ENCODE measurements around the gene NUBPL.
"Not testable (repeated sequence)": the region's sequence is repeated elsewhere in the genome, so short reads cannot be mapped to it uniquely, and the experiment has no call there.

NUBPL gene

DNA sequence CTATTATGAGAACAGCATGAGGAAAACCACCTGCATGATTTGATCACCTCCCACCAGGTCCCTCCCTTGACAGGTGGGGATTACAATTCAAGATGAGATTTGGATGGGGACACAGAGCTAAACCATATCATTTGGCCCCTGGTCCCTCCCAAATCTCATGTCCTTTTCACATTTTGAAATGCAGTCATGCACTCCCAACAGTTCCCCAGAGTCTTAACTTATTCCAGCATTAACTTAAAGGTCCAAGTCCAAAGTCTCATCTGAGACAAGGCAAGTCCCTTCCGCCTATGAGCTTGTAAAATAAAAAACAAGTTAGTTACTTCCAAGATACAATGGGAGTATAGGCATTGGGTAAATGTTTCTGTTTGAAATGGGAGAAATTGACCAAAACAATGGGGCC is 189.8 kb downstream of the NUBPL start:
- not testable (repeated sequence) for DNase-seq

DNA sequence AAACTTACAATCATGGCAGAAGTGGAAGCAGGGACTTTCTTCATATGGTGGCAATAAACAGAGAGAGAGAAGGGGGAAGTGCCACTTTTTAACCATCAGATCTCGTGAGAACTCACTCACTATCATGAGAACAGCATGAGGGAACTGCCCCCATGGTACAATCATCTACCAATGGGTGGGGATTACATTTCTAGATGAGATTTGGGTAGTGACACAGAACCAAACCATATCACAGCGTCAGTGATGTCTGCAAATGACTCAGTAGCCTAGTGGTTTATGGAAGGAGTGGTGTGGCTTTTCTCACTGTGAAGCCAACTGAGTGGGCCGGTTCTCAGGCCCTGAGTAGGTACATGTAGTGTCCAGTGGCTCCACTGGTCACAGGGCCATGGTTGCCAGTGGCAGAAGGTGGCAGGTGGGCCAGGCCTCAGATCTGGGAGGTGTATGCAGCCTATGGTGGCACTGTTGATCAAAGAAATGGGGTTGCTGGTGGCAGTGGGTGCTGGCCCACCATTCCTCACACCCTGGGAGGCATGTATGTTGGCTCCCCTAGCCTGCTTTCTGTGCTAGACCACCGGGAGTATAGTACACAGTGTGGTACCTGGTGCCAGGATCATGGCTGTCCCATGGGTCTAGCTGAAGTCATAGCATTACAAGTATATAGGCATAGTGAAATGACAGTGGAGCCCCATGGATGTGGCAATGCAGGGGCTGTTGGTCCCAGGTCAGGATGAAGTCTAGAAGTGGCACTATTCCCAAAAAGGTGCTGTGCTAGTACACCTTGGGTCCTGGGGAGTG is 191.9 kb downstream of the NUBPL start:
- DNase-seq: no peak

DNA sequence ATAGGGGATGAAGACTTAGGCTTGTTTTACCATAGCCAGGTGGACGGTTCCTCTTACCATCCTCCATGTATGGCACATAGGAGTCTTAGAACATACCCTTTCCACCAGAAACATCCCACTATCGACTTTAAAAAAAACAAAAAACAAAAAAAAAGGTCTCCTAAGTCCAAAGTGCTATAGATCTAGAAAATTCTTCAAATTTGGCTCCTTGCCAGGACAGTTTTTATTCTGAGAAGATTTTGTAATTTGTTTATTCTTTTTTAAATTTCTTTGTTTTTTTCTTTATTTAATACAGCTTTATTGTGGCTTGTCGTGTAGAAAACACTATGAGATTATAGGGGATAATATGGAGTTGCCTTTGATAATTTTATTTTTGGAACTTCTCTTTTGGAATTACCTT is 197.7 kb downstream of the NUBPL start:
- no peak for DNase-seq

DNA sequence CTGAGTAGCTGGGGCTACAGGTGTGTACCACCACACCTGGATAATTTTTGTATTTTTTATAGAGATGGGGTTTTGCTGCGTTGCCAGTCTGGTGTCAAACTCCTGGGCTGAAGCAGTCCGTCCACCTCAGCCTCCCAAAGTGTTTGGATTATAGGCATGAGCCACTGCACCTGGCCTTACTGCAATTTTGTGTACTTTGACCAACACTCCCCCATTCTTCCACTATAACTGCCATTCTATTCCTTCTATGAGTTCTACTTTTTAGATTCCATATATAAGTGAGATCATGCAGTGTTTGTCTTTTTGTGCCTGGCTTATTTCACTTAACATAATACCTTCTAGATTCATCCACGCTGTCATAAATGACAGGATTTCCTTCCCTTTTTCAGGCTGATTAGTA is 199.1 kb downstream of the NUBPL start:
- DNase-seq: no peak

DNA sequence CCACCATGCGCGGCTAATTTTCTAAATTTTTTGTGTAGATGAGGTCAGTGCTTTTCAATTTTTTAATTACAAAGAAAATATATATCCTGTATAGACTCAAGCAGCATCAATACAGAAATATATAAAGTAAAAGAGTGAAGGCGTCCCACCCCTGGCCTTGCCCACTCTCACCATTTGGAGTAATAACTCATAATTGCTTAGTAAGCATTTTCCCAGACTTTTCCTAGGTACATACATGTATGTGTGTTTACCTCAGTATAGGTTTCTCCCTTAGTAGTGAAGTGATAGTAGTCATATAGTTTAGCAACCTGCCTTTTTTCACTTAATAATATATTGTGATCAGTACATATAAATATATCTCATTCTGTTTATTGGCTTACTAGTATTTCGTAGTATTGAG is 200.1 kb downstream of the NUBPL start:
- no peak for DNase-seq

DNA sequence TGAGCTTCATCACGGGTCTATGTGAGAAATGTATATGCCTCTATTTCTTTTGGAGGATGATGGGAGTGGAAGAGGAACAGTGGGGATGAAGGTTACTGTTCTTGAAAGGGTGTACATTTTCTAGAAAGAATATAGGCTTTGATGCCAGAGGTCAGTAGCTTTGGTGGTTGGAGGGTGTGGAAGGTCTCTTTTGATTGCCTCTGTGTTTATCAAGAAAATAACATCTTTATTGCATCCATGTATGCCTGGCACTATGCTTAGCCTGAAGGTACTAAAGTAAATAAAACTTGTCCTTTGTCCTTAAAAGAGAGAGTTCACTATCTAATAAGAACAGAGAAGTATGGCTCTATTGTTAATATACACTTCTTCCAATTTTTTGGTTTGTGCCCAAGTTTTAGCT is 201.8 kb downstream of the NUBPL start:
- no peak for DNase-seq

DNA sequence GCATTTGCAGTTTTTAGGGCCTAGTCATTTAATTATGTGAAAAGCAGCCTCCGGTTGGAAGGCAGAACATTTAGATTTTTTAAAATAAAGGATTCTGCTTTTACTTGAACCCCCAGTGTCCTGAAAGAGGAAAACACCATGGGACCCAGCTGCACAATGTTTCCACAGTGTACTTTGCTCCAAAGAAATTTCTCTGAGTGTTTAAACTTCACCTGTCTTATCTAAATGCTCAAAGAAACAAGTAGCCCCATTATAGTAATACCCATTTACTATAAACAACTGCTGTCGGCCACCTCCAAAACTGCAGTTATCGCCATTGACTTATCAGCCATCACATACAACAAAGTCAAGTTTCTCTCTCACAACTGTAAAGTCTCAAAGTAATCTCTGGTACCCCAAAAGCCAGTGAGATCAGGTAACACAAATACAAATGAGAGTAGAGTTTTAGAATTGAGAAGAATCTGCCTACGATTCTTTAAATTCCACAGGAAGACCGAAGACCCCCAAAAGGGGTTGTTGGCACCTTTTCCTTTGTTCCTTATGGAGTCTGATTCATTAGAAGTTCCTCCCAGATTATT is 205.2 kb downstream of the NUBPL start:
- DNase-seq: no peak

DNA sequence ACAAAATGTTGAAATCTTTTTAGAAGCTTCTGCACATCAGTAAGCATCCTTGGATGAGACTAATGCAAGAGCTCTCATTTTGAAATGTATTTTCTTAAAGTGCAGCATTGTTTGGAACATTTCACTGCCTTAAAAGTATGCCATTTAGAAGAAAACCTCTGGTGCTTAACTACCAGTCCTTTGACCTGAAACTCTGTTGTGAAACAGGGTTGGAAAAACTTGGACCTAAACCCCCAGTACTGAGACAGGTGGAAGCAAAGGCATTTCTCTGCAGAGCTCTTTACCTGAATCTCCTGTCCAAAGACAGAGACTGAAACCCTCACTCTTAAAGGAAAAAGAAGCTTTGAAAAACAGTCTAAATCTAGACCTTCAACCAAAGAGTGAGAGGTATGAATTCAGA is 207.2 kb downstream of the NUBPL start:
- DNase-seq: no peak

DNA sequence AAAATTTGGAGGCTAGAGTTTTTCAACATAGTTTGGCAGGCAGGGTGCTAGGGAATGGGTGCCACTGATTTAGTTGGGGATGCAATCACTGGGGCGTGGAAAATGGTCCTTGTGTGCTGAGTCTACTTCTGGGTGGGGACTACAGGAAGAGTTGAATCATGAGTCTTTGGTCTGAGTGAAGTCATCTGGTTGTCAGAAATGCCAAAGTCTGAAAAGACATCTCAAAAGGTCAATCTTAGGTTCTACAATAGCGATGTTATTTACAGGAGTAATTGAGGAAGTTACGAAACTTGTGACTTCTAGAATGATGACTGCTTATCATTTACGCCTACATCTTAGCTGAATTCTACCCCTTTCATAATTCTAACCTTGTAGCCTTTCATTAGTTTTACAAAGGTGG is 209.1 kb downstream of the NUBPL start:
- DNase-seq: peak; percentile 84 to 95

DNA sequence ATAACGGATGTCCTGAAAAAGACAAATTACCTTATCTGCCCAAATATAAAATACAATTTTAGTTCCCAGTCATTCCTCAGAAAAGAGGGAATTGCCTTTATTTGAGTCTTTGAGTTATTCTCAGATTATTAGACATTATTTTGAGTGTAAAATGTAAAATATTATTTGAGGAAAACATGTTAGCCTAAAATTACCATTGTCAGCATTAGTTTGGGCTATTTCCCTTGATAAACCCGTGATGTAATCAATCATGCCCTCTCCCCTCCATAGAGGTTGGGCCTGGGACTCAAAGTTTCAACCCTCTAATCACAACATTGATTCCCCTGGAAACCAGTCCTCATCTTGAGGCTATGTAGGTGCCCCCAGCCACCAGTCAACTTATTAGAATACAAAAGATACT is 213.4 kb downstream of the NUBPL start:
- DNase-seq: no peak

DNA sequence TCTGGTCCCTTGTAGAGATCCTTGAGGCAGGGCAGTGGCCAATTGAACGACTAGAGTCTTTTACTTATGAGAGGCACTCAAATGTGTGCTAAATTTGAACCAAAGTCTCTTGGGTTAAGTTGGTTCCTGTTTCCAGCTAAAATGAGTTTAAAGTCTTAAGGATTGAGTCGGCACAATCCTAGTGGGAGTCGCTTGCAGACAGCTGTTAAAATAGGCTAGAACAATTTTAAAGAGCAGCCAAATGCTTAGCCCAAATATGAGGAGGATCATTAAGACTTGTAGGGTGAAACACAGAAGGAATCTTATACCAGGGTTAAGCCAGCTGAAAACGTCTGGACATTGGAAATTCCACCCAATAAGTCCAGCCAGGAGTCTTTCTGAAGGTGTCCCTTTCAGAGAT is 216.1 kb downstream of the NUBPL start:
- no peak for DNase-seq

DNA sequence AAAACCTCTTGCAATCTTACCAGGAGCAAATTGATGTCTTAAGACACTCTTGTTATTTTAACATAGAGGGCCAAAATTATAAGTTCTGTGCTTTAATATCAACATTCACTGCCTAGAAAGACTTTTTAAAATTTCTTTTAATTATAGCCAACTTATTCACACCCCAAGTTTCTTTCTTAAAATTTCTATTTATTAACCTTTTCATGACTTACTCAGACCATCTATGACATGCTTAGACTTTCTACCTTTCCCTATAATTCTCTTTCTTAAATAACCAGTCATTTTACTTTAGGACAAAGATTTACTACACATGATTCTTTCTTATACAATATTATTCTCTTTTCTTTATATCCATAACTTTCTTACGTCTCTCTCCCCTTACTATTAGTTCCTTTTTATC is 220.4 kb downstream of the NUBPL start:
- DNase-seq: no peak

DNA sequence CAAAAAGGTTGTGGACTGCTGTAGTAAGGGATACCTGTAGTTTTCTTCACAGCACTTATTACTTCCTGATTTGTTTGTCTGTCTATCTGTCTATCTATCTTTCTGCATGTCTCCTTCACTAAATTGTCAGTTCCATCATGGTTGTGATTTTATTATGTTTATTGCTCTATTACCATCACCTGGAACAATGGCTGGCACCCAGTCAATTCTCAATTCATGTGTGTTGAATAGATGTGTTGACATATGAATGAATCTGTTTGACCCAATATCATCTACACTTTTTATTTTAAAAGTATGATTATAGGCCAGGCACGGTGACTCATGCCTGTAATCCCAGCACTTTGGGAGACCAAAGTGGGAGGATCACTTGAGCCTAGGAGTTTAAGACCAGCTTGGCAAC is 224.4 kb downstream of the NUBPL start:
- no peak for DNase-seq

DNA sequence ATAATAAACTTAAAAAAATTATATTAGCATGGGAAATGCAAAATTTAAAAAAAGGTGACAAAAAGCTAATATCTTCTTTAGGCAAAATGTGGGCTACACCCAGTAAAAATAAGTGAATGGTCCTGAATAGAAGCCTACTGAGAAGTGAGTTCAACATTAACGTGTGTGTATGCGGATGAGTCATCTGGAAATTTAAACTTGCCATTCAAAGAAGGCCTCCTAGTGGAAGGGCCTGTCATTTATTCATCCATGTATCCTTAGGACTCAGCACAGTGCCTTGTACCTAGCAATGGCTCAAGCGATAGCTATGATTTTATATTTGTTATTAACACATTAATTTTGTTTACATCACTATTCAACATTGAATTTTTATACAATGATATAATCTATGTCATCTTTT is 226.2 kb downstream of the NUBPL start:
- peak; percentile 4 to 7 for DNase-seq

DNA sequence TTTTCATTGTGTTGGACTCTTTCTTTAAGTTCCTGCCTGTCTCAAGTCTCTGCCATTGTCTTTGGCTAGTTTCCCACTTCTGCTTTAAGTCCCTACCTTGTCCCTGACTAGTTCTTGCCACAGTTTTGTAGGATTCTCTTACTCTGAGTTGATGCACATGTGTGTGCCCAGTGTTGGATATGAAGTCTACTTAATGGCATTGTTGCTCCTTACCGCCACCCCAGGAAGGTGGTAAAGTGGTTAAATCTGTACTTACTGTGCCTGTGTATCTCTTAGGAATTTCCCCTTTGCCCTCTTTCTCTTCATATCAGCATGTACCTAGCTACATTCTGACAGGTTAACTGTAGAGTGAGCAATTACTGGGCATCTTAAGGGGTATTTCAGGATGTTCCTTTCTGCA is 227.1 kb downstream of the NUBPL start:
- no peak for DNase-seq

DNA sequence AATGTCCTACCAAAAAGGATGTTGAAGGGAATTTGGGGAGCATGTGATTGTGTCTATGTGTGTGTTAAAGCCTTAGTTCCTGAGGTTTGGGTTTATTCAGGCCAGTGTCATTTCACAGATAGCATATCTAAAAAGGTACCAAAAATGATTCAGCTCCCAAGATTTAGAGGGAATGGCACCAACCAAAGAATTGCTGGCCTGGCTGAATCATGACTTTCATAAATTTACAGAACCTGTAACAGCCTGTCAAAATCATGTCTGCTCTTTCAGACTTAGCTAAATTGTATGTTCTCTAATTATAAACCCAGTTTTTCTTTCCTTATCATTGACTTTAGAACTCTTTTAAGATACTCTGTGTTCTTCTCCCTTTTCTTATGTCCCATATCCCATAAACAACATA is 231.5 kb downstream of the NUBPL start:
- no peak for DNase-seq

DNA sequence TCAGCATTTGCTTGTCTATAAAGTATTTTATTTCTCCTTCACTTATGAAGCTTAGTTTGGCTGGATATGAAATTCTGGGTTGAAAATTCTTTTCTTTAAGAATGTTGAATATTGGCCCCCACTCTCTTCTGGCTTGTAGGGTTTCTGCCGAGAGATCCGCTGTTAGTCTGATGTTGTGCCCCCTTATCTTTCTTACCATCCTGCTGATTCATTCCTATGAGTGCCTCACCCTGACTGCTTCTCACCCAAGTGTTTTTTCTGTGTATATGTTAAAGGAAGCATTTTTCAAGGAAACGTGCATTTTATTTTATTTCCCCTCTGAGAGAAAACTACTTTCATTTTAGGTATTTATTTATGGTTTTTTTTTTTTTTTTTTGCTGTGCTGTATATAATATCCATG is 236.7 kb downstream of the NUBPL start:
- not testable (repeated sequence) for DNase-seq

DNA sequence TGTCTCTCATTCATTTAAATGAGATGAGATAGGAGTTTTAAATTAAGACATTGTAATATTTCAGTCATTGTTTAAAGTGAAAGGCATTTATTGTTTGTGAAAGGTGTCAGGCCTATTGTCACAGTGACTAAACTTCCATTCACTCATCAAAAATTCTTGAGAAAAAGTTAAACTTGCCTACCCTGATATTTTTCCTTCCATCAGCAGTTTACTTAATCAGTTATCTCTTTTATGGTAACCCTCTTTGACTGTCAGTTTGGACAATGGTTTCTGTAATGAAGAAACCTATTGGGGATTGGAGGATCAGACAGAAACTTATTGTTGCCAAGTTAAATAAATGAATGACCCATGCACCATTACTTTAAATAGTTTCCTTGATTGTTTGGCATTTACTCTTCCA is 241.6 kb downstream of the NUBPL start:
- DNase-seq: no peak

DNA sequence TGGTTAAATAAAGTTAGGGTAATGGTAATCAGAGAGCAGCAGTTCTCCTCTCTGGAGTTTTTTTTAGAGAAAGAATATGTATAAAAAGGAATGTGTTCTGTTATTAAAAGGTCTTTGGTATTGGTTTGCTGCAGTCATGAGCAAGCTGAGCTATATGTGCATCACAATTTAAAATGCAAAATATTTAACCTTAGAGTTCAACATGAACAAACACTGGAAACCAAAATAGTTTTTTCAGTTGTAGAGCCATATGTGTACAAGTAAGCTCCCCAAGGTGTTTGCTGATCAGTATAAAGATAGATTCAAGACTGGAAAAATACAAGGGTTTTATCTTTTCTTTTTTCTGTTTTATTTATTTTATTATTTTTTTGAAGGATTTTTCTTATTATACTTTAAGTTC is 245.0 kb downstream of the NUBPL start:
- no peak for DNase-seq

DNA sequence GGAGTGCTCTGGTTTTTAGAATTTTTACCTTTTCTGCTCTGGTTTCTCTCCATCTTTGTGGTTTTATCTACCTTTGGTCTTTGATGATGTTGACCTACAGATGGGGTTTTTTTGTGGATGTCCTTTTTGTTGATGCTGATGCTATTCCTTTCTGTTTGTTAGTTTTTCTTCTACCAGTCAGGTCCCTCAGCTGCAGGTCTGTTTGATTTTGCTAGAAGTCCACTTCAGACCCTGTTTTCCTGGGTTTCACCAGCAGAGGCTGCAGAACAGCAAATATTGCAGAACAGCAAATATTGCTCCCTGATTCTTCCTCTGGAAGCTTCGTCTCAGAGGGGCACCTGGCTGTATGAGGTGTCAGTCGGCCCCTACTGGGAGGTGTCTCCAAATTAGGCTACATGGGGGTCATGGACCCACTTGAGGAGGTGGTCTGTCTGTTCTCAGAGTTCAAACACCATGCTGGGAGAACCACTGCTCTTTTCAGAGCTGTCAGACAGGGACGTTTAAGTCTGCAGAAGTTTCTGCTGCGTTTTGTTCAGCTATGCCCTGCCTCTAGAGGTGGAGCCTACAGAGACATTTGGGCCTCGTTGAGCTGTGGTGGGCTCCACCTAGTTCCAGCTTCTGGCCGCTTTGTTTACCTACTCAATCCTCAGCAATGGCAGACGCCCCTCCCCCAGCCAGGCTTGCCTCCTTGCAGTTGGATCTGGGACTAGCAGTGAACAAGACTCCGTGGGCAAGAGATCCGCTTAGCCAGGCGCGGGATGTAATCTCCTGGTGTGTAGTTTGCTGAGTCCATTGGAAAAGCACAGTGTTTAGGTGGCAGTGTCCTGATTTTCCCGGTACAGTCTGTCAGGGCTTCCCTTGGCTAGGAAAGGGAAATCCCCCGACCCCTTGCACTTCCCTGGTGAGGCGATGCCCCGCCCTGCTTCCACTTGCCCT is 250.8 kb downstream of the NUBPL start:
- not testable (repeated sequence) for DNase-seq

DNA sequence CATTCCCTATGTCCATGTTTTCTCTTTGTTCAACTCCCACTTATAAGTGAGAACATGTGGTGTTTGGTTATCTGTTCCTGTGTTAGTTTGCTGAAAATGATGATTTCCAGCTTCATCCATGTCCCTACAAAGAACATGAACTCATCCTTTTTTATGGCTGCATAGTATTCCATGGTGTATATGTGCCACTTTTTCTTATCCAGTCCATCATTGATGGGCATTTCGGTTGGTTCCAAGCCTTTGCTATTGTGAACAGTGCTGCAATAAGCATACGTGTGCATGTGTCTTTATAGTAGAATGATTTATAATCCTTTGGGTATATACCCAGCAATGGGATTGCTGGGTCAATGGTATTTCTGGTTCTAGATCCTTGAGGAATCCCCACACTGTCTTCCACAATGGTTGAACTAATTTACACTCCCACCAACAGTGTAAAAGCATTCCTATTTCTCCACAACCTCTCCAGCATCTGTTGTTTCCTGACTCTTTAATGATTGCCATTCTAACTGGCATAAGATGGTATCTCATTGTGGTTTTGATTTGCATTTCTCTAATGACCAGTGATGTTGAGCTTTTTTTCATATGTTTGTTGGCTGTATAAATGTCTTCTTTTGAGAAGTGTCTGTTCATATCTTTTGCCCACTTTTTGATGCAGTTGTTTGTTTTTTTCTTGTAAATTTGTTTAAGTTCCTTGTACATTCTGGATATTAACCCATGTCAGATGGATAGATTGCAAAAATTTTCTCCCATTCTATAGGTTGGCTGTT is 252.7 kb downstream of the NUBPL start:
- not testable (repeated sequence) for DNase-seq

DNA sequence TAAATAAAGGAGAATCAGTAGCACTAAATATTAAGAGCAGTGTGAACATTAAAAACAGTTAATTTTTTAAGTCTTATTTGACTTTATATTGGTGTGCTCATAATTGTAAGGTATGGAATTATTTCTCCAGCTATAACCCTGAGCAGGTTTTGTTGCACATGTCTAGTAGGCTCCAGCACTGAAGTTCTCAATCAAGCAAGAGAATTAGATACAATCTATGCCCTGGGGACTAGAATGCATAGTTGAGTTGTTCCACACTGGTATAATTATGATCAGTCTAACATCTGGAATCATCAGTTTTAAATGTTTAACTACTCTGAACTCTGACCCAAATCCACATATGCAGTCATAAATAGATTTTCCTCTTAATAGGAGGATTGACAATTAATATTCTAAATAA is 258.1 kb downstream of the NUBPL start:
- no peak for DNase-seq

DNA sequence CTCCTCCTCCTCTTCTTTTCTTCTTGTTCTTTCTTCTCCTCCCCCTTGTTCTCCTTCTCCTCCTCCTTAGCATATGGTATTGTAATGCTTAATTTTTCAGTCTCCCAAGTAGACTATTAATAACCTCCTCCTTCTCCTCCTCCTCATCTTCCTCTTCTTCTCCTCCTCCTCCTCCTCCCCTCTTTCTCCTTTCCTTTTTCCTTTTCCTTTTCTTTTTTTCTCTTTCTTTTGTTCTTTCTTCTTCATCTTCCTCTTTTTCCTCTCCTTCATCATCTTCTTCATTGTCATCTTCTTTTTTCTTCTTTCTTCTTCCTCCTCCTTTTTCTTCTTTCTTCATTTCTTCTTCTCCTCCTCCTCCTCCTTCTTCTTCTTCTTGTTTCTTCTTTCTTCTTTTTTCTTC is 264.3 kb downstream of the NUBPL start:
- no peak for DNase-seq
